H1 (cell line): ENCODE data around the gene LIF. TPM values are rescaled to one million over a fixed set of nuclear protein-coding genes. Genes with fewer than 3 reads are reported as not detected.

Source experiments
- BACH1 ChIP-seq: IDR thresholded peaks from 2 replicates; pipeline ENCODE4 v1.6.1; 2012; ENCODE audit warnings: low read length, improper control_type of control experiment
- FOSL1 ChIP-seq: IDR thresholded peaks from 2 replicates; pipeline ENCODE4 v1.6.1; 2011; ENCODE audit warnings: mild to moderate bottlenecking, low read depth, low read length, moderate library complexity; ENCODE audit not compliant: insufficient read depth
- HDAC6 ChIP-seq: IDR thresholded peaks from one replicate; pipeline ENCODE4 v1.7.1; 2012; ENCODE audit warnings: low read depth, mild to moderate bottlenecking, inconsistent platforms, low read length, moderate library complexity
- RBBP5 ChIP-seq: IDR thresholded peaks from 2 replicates; pipeline ENCODE4 v1.7.1; 2012; ENCODE audit warnings: low read depth, mild to moderate bottlenecking, inconsistent platforms, low read length, moderate library complexity, borderline replicate concordance
- SAP30 ChIP-seq: fragments of 300-600 bp; sonication (generic); IDR thresholded peaks from 2 replicates; pipeline ENCODE4 v1.7.1; 2012; ENCODE audit warnings: low read length, moderate library complexity, mild to moderate bottlenecking, inconsistent platforms; ENCODE audit not compliant: insufficient read depth, insufficient replicate concordance
- SIX5 ChIP-seq: IDR thresholded peaks from 2 replicates; pipeline ENCODE4 v1.6.1; 2011; ENCODE audit warnings: mild to moderate bottlenecking, low read depth, low read length
- SP1 ChIP-seq: IDR thresholded peaks from 2 replicates; pipeline ENCODE4 v1.6.1; 2011; ENCODE audit warnings: low read depth, low read length
- TCF12 ChIP-seq: IDR thresholded peaks from 2 replicates; pipeline ENCODE4 v1.6.1; 2011; ENCODE audit warnings: low read depth, mild to moderate bottlenecking, low read length
- YY1 ChIP-seq: IDR thresholded peaks from 2 replicates; pipeline ENCODE4 v1.6.1; 2011; ENCODE audit warnings: low read depth, mild to moderate bottlenecking, low read length
- ZNF274 ChIP-seq: IDR thresholded peaks from 2 replicates; pipeline ENCODE4 v1.7.0; 2012; ENCODE audit warnings: low read length, borderline replicate concordance; ENCODE audit errors: extremely low read depth
- polyA plus RNA-seq, 7 experiments: library from polyadenylated mRNA; depleted of rRNA in 3 of 7; stranded (reverse) in 5 of 7; unstranded in 2 of 7; fragments of >200 nt in 5 of 7; fragments of 200-250 nt in 2 of 7; gene quantifications; 1 replicate in 5 of 7; 2 replicates in 1 of 7; 4 replicates in 1 of 7; pipeline versions ENCODE4 v1.2.1 to v1.2.3, GENCODE V29; 2011 to 2013; ENCODE audit warnings: missing spikeins in 2 of 7, mixed read lengths in 2 of 7
- total RNA-seq: library from RNA; stranded (reverse); fragmentation: NEBNext Ultra II Directional; extraction: Animal tissue kit (Norgen Biotek cat#: 25700); gene quantifications from 2 replicates; pipeline ENCODE4 v1.2.1, GENCODE V29; 2021
- TF ChIP-seq, protein P1 (sequence below): fragments of 300-600 bp; sonication (generic); IDR thresholded peaks from 2 replicates; pipeline ENCODE4 v1.7.1; 2012; ENCODE audit warnings: low read length, moderate library complexity, mild to moderate bottlenecking, inconsistent platforms; ENCODE audit not compliant: insufficient replicate concordance
- TF ChIP-seq, protein P2 (sequence below): IDR thresholded peaks from 2 replicates; pipeline ENCODE4 v1.6.1; 2012; ENCODE audit warnings: inconsistent platforms

Gene LIF
- total and polyA plus RNA-seq, 2 of the 8 experiments (the other 6 are each of a cell fraction or from before 2014, with no cell fraction given) = 3.3 to 3.5 TPM

GRCh38 chr22:30243661-30244060 is 2.9 kb downstream of the LIF start (continued):
- TF ChIP-seq, protein P1, sequence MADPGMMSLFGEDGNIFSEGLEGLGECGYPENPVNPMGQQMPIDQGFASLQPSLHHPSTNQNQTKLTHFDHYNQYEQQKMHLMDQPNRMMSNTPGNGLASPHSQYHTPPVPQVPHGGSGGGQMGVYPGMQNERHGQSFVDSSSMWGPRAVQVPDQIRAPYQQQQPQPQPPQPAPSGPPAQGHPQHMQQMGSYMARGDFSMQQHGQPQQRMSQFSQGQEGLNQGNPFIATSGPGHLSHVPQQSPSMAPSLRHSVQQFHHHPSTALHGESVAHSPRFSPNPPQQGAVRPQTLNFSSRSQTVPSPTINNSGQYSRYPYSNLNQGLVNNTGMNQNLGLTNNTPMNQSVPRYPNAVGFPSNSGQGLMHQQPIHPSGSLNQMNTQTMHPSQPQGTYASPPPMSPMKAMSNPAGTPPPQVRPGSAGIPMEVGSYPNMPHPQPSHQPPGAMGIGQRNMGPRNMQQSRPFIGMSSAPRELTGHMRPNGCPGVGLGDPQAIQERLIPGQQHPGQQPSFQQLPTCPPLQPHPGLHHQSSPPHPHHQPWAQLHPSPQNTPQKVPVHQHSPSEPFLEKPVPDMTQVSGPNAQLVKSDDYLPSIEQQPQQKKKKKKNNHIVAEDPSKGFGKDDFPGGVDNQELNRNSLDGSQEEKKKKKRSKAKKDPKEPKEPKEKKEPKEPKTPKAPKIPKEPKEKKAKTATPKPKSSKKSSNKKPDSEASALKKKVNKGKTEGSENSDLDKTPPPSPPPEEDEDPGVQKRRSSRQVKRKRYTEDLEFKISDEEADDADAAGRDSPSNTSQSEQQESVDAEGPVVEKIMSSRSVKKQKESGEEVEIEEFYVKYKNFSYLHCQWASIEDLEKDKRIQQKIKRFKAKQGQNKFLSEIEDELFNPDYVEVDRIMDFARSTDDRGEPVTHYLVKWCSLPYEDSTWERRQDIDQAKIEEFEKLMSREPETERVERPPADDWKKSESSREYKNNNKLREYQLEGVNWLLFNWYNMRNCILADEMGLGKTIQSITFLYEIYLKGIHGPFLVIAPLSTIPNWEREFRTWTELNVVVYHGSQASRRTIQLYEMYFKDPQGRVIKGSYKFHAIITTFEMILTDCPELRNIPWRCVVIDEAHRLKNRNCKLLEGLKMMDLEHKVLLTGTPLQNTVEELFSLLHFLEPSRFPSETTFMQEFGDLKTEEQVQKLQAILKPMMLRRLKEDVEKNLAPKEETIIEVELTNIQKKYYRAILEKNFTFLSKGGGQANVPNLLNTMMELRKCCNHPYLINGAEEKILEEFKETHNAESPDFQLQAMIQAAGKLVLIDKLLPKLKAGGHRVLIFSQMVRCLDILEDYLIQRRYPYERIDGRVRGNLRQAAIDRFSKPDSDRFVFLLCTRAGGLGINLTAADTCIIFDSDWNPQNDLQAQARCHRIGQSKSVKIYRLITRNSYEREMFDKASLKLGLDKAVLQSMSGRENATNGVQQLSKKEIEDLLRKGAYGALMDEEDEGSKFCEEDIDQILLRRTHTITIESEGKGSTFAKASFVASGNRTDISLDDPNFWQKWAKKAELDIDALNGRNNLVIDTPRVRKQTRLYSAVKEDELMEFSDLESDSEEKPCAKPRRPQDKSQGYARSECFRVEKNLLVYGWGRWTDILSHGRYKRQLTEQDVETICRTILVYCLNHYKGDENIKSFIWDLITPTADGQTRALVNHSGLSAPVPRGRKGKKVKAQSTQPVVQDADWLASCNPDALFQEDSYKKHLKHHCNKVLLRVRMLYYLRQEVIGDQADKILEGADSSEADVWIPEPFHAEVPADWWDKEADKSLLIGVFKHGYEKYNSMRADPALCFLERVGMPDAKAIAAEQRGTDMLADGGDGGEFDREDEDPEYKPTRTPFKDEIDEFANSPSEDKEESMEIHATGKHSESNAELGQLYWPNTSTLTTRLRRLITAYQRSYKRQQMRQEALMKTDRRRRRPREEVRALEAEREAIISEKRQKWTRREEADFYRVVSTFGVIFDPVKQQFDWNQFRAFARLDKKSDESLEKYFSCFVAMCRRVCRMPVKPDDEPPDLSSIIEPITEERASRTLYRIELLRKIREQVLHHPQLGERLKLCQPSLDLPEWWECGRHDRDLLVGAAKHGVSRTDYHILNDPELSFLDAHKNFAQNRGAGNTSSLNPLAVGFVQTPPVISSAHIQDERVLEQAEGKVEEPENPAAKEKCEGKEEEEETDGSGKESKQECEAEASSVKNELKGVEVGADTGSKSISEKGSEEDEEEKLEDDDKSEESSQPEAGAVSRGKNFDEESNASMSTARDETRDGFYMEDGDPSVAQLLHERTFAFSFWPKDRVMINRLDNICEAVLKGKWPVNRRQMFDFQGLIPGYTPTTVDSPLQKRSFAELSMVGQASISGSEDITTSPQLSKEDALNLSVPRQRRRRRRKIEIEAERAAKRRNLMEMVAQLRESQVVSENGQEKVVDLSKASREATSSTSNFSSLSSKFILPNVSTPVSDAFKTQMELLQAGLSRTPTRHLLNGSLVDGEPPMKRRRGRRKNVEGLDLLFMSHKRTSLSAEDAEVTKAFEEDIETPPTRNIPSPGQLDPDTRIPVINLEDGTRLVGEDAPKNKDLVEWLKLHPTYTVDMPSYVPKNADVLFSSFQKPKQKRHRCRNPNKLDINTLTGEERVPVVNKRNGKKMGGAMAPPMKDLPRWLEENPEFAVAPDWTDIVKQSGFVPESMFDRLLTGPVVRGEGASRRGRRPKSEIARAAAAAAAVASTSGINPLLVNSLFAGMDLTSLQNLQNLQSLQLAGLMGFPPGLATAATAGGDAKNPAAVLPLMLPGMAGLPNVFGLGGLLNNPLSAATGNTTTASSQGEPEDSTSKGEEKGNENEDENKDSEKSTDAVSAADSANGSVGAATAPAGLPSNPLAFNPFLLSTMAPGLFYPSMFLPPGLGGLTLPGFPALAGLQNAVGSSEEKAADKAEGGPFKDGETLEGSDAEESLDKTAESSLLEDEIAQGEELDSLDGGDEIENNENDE = no peak
- TF ChIP-seq SAP30 (no peak), RBBP5 (no peak), ZNF274 (no peak), BACH1 (no peak), YY1 (no peak), SIX5 (no peak), HDAC6 (no peak), SP1 (no peak), FOSL1 (no peak), TCF12 (no peak)
- TF ChIP-seq, protein P2, sequence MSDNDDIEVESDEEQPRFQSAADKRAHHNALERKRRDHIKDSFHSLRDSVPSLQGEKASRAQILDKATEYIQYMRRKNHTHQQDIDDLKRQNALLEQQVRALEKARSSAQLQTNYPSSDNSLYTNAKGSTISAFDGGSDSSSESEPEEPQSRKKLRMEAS = no peak
- TF ChIP-seq, all 59 proteins: peak for 0
